RCC 7860 (cell line): ENCODE results near the gene GP5.

Source experiments
- DNase-seq: peaks from one replicate; pipeline ENCODE4 v3.0.0-alpha.2; 2015; ENCODE audit warnings: low spot score
- FAIRE-seq: peaks from 2 replicates; lab custom pipeline; 2012; peaks lifted over from hg19 to GRCh38; lab: Jason Lieb, UNC

GP5 gene

DNA sequence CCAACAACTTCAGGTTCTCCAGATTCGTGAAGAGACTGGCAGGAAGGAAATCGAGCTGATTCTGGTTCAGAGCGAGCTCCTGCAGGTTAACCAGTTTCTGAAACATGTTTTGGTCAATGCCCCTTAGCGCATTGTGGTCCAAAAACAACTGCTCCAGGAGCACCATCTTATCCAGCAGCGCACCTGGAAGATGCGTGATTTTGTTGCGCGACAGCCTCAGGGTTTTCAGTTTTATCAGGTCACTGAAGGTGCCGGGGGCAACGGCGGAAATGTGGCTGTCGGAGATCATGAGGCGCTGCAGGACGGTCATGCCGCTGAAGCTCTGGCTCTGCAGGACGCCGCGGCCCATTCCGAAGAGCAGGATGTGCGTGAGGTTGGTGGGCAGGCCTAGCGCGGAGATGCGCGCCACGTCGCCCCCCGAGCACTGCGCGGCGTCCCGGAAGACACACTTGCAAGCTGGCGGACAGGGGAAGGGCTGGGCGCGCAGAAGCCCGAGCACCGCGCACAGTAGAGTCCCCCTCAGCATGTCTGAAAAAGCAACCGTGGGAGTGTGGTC, 1.2 kb downstream of the GP5 start:
- FAIRE-seq (no peak), DNase-seq (no peak)

GRCh38 chr3:194396859-194397756, 2.0 kb downstream of the GP5 start:
- FAIRE-seq: no peak
- no peak for DNase-seq

GRCh38 chr3:194396539-194396858, 2.6 kb downstream of the GP5 start:
- FAIRE-seq: no peak
- DNase-seq: no peak

DNA sequence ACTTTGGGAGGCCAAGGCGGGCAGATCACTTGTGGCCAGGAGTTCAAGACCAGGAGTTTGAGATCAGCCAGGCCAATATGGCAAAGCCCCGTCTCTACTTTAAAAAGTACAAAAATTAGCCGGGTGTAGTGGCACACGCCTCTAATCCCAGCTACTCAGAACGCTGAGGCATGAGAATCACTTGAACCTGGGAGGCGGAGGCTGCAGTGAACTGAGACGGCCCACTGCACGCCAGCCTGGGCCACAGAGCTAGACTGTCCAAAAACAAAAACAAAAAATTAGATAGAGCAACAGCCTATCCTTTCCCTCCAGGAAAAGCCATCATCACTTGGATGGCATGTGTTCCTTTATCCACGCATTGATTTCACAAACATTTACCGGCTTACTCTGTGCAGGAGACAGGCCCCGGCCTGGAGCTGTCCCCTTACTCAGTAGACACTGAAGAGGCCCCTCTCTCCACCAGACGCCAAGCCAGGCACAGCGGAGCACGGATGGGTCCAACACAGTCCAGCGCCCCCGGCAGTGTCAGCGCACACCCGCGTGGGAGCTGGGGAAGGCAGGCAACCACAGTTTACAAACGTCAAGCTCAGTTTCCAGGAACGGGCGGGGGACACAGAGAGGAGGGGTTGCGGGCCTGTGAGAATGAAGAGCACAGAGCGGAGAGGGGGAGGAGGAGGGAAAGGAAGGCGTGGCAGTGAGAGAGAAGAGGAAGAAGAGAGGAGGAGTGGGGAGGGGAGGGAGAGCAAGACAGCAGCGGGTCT, 3.1 kb downstream of the GP5 start:
- DNase-seq (no peak), FAIRE-seq (no peak)

DNA sequence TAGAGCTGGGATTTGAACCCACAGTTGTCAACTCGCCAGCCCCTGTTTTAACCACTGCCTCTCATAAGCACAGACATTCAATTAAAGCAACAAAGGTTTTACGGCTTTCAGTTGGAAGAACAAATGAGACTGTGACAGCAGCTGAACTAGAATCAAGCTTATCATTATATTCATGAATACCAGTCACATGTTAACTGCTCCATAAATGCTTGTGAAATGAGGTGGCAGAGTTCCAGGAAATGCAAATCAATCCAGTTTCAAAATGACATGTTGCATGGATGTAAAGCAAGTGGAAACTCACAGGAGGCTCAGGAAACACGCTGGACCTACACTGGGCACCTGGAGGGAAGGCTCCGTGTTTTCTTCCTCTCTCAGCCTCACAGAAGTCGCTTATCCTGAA, 3.9 kb downstream of the GP5 start:
- DNase-seq (no peak), FAIRE-seq (no peak)

GRCh38 chr3:194392576-194392975, 6.5 kb downstream of the GP5 start:
- FAIRE-seq (no peak), DNase-seq (no peak)

DNA sequence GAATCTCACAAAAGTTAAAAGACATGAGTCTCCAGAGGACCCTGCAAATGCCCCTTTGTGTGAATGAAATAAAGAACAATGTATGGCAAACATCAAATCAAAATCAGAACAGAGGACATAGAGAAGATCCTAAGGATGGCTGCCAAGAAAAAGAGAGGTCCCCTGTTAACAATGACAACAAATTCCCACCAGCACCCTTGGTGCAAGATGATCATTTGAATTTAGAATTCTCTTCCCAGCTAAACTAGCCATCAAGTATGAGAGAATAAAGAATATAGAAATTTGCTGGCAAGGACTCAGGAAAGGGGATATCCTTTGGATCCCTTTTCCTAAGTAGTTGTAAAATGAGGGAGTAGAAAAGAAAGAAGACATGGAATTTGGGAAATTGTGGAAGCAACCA, 8.2 kb downstream of the GP5 start:
- FAIRE-seq (no peak), DNase-seq (no peak)

DNA sequence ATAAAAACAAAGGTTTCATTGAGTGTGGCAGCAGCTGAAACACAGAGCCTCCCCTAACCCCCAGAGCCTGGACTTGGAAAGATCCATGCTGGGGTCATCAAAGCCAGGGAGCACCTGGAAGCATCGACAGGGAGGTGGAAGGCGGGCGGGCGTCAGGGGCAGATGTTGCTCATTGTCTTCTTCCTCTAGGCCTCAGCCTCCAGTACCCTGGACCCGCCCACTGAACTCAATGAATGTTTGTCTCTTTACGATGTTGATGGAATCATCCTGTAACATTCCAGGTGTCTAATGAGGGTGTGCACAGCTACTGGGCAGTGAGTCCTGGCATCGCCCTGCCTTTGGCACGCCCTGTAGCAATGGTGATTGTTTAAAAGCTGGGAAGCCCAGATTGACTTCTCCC, 9.8 kb downstream of the GP5 start:
- no peak for FAIRE-seq
- no peak for DNase-seq

GRCh38 chr3:194387926-194388418, 11.1 kb downstream of the GP5 start:
- FAIRE-seq: no peak
- no peak for DNase-seq

DNA sequence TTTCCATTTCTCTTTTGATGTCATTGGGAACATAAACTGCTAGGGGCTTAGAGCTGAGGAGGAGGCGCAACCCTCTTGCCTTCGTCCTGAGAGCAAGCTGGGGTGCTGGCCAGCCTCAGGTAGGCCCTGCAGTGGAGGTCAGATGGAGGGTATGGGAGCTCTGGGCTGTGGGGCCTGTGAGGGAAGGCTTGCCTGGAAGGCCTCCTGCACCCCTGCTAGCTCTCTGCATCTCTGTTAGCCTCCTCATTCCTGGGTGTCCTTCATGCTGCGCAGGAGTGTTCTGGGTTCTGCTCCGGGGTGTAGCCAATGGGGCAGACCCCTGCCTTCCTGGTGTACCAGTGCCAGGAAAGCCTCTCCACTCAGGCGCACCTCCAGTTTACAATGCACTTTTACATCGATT, 11.8 kb downstream of the GP5 start:
- no peak for FAIRE-seq
- DNase-seq: no peak

DNA sequence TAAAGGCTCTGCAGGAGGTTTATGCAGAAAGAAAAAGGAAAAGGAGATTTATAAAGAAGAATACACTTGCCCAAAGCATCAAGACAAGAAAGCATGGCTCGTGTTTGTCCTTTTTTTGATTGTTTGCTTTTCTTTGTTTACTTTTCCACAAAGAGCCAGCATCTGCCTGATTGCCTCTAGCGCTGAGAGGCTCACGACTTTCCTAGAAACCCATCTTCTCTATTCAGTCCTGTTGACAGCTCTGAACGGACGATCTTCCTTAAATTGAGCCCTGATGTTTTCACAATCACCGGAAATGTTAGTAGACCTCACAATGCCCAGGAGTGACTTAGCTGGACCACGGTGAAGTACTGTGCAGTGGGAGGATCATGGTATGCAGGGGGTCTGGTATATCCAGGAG, 12.4 kb downstream of the GP5 start:
- FAIRE-seq: no peak
- DNase-seq: no peak

- DNase-seq (no peak), FAIRE-seq (no peak)
Measured at GRCh38 chr3:194386066-194386465, 13.0 kb downstream of the GP5 start.

DNA sequence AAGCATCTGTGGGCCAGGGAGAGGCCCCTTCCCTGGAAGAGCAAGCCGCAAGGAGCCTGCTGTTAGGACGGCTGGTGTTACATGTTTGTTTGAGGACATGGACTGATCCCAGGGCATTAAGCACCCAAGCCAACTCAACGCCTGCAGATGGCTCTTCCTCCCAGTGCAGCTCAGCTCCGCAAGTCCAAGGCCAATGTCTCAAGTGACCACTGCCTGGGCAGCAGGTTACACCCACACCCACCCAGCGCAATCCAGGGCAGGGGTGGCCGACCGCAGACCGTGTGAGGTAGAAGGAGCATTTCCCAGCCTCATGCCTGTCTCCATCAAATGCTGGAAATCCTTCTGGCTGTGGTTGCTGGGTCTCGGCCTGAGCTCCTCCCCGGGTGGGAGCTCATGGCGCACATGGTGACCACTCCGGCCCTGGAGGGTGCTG, 14.5 kb downstream of the GP5 start:
- no peak for DNase-seq
- no peak for FAIRE-seq

DNA sequence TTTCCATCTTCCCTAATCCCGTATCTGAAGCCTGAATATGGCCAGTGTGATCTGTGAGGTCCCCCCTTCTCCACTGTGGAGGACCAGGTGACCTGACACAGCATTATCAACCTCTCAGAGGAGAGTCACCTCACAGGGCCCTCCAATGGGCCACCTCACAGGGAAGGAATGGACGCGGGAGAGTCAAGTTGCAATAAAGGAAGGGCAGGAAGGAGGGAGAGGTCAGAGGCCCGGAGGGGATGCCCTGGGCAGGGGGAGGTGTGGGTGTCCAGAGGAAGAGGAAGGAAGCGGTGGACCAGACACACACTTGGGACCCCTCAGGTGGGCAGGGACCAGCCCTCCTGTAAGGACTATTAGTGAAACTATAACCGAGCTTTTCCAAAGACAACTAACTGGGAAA, 14.9 kb downstream of the GP5 start:
- DNase-seq (no peak), FAIRE-seq (no peak)

DNA sequence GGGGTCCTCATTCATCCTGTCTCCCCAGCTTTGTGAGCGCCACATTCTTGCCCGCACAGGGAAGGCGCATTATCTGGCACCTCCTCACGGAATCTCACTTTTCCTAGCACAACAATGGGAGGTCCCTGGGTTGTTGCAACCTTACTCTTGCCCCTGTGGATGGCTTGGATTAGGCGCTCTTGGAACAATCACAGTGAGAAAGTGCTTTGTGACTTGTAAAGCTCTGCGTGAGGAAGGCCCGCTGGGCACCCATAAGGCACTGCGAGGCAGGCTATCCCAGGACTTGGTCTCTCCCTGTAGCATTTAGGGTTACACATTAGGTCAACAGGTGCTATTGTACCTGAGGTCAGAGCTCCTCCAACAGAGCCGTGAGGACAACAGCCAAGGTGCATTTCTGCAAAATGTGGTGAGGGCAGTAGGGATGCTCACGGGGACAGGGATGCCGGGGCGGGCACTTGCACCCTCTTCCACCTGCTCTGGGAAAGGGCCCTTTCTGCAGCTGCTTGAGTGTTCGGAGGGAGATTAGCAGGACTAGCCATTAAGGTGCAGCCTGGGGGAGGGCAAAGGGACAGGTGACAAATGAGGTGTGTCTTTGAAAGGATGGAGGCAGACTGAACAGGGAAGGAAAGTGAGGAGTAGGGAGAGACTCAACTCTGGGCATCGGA, 15.7 kb downstream of the GP5 start:
- DNase-seq: no peak
- no peak for FAIRE-seq

DNA sequence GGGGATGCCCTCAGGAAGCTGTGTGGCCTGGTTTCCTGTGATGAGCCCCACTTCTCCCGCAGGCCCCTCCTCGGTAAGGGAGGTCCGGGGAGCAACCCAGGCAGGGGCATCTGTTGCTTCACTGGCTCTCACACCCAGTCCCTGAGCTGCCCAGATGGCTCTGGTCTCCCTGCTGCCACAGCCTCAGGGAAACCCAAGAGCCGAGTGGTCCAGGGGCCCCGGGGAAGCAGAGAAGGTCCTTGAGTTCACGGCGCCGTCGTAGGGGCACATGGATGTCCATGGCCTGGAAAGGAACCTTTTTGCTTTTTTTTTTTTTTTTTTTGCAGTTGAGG, 16.2 kb downstream of the GP5 start:
- FAIRE-seq (no peak), DNase-seq (no peak)

DNA sequence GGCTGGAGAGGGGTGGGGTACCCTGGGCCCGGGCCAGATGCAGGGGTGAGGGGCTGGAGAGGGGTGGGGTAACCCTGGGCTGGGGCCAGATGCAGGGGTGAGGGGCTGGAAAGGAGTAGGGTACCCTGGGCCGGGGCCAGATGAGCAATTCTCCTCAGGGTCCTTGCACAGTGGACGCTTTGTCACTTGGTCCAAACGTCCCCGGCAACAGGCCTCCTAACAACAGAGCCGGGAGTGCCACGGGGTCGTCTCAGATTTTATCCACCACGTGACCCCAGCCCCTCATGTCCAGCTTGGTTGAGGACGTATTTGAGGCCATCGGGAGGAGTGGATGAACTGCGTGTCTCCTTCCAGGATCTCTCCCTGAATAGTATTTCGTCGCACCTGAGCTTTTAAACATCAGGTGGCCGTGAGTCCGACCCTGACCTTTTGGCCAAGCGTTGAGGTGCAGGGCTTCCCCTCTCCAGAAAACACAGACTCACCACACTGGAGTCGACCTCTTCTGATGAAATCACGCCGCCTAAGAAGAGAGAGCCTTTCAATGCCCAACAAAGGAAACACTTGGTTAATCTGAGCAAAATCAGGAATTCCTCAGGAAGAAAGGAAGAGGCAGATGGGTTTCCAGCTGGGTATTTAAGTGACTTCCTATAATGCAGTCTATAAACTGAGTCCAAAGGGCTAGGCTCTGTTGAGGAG, 16.7 kb downstream of the GP5 start:
- DNase-seq (no peak), FAIRE-seq (no peak)

DNA sequence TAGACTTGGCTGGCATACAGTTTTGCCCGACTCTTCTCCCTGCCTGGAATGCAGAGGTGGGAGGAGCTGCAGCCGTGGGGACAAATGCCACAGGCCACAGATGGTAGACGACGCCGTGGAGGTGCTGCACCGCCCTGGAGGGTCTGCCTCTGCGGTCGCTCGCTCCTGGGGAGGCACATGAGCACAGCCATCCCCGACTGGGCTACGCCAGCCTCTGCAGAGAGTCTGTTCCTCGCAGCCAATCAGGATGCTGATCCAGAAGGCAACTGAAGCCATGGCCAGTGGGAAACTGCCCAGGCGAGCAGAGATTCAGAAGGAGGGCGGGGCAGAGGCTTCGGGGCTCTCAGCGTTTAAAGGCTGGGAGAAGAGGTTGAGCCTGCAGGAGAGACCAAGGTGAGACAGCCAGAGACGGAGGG, 17.6 kb downstream of the GP5 start:
- DNase-seq (no peak), FAIRE-seq (no peak)

DNA sequence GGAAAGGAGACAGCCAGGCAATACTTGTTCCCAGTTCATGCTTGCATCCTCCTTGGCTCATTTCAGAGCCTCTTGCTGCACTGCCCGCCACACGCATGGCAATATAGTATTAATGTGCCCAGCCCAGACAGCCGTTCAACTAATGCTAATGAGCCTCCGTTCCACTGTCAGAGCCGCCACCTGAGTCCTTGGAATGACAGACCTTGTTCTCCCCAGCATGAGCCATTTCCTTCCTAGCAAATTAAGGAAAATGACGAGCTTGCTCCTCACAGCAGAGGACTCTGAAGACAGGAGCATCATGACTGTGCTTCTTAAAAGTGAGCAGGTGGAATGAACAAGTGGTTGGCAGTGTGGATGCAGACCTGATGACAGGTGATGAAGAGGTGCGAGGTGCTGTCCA, 18.7 kb downstream of the GP5 start:
- no peak for FAIRE-seq
- DNase-seq: no peak

GRCh38 chr3:194379651-194380050, 19.4 kb downstream of the GP5 start:
- DNase-seq (no peak), FAIRE-seq (no peak)

DNA sequence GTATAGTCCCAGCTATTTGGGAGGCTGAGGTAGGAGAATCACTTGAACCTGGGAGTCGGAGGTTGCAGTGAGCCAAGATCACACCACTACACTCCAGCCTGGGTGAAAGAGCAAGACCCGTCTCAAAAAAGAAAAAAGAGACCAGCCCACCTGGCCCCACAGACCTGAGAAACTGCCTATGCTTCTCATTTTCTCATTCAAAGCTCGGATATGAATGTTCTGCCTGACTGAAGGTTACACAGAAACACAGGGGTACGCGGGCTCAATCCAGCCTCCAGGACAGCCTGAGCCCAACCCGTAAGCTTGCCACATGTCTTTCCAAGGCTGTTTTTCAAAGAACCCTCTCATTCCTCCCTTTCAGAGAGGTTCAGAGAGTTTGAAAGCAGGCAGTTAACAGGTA, 19.8 kb downstream of the GP5 start:
- no peak for DNase-seq

More for the DNA sequence above, 19.8 kb downstream of the GP5 start:
- no peak for FAIRE-seq
